OCI-LY7 (cell line): ENCODE measurements around the gene TRRAP. TPM values are rescaled to one million over a fixed set of nuclear protein-coding genes. Genes with fewer than 3 reads are reported as not detected.

Source experiments
- BruUV-seq: library from RNA; stranded (reverse); fragments of 400-500 nt; replicated peaks from 2 replicates; lab custom pipeline; 2021; lab: Mats Ljungman, UMichigan
- CTCF ChIA-PET: fragments of 300-600 bp; sonication (Branson Sonifier 250); formaldehyde crosslinking; loops from one replicate; lab custom pipeline; 2022; ENCODE audit warnings: antibody characterized with exemption; ENCODE audit not compliant: unreplicated experiment; lab: Charles Lee
- POLR2A ChIA-PET: fragments of 300-600 bp; sonication (Branson Sonifier 250); formaldehyde crosslinking; loops from one replicate; lab custom pipeline; 2022; ENCODE audit warnings: antibody characterized with exemption; lab: Charles Lee
- DNase-seq: peaks from one replicate; pipeline ENCODE4 v3.0.0-alpha.2; 2015; ENCODE audit warnings: low spot score
- H2AFZ ChIP-seq: fragments of 200-600 bp; sonication (generic), shearing (Covaris generic); 2 replicates; pipeline ENCODE4 v1.6.1; 2014; ENCODE audit warnings: mild to moderate bottlenecking, antibody characterized with exemption, low read length, moderate library complexity
- H3K27ac ChIP-seq: fragments of 200-600 bp; sonication (generic); 2 replicates; pipeline ENCODE4 v1.5.1; 2014; ENCODE audit warnings: mixed run types, low read depth, mild to moderate bottlenecking, moderate library complexity, low read length, inconsistent platforms; ENCODE audit not compliant: poor library complexity, severe bottlenecking
- H3K36me3 ChIP-seq: fragments of 200-600 bp; sonication (generic); 2 replicates; pipeline ENCODE4 v1.6.1; 2014; ENCODE audit warnings: mild to moderate bottlenecking, antibody characterized with exemption, low read length, moderate library complexity, mixed read lengths; ENCODE audit not compliant: insufficient read depth
- H3K4me1 ChIP-seq: fragments of 200-600 bp; sonication (generic); 2 replicates; pipeline ENCODE4 v1.5.1; 2014; ENCODE audit warnings: mild to moderate bottlenecking, low read length; ENCODE audit not compliant: insufficient read depth, poor library complexity, severe bottlenecking
- H3K4me2 ChIP-seq: fragments of 200-600 bp; sonication (generic); 2 replicates; pipeline ENCODE4 v1.6.1; 2014; ENCODE audit warnings: mild to moderate bottlenecking, low read length
- H3K4me3 ChIP-seq: fragments of 200-600 bp; sonication (generic); 2 replicates; pipeline ENCODE4 v1.5.1; 2014; ENCODE audit warnings: mild to moderate bottlenecking, low read depth, low read length; ENCODE audit not compliant: poor library complexity, severe bottlenecking
- H3K79me2 ChIP-seq: fragments of 200-600 bp; sonication (generic); 2 replicates; pipeline ENCODE4 v1.6.1; 2016; ENCODE audit warnings: low read depth, mild to moderate bottlenecking, low read length, moderate library complexity, mixed read lengths; ENCODE audit not compliant: insufficient read depth
- H3K9me2 ChIP-seq: fragments of 200-600 bp; sonication (generic); 2 replicates; pipeline ENCODE4 v1.6.1; 2016; ENCODE audit warnings: mild to moderate bottlenecking, low read length, mixed read lengths; ENCODE audit not compliant: insufficient read depth
- H3K9me3 ChIP-seq: fragments of 200-600 bp; sonication (generic); 2 replicates; pipeline ENCODE4 v1.6.1; 2014; ENCODE audit warnings: mild to moderate bottlenecking, mixed run types, low read length, mixed read lengths
- H4K20me1 ChIP-seq: fragments of 200-600 bp; sonication (generic); 2 replicates; pipeline ENCODE4 v1.6.1; 2014; ENCODE audit warnings: mild to moderate bottlenecking, antibody characterized with exemption, low read length, moderate library complexity, mixed read lengths; ENCODE audit not compliant: insufficient read depth
- EZH2phosphoT487 ChIP-seq: fragments of 200-600 bp; sonication (generic); IDR thresholded peaks from 2 replicates; pipeline ENCODE4 v1.6.1; 2018; ENCODE audit warnings: low read depth, borderline replicate concordance, mild to moderate bottlenecking, mixed run types, antibody characterized with exemption, low read length, moderate library complexity, mixed read lengths
- intact Hi-C: fragments of 100-400 bp; cut with micrococcal nuclease; formaldehyde crosslinking; loops from one replicate; pipeline ENCODE4 v1.10.0; 2022; ENCODE audit not compliant: unreplicated experiment
- total RNA-seq, 2 experiments: library from RNA; depleted of rRNA in 1 of 2; stranded (reverse); fragments of >200 nt in 1 of 2; shearing (Covaris generic) in 1 of 2; gene quantifications; 2 replicates each; pipeline ENCODE4 v1.2.3, GENCODE V29; 2014 to 2022
- TF ChIP-seq, protein P1 (sequence below): fragments of 200-600 bp; sonication (generic); conservative IDR thresholded peaks from 2 replicates; pipeline ENCODE4 v1.5.1; 2014; ENCODE audit warnings: mild to moderate bottlenecking, antibody characterized with exemption, low read length, moderate library complexity, mixed read lengths

TRRAP gene
- total RNA-seq, 2 experiments from 2014 or later, result 50.4 to 86.1 TPM

DNA sequence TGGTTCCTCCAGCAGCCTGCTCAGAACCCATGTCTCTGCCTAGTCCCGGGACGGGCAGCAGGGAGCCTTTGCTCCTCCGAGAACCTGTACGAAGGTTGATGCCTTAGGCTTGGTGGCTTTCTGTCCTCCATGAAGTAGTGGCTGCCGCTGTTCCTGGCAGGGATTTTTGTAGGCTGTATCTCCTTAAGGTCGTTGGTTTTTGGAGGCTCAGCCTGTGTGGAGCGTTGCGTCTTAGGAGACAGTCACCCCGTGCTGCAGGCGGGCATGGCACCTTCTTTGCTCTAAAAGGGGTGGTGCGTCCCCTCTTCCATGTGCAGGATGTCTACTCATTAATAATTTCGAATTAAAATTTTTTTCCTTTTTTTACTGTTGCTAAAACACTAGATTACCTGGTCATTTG is 92.5 kb downstream of the TRRAP start:
- Histone ChIP-seq H3K4me3 (no peak overlapping the region), H3K36me3 (peaks cover 97% of the 10 kb centered on the region), H3K9me3 (no peaks in the 10 kb centered on the region), H3K4me2 (no peak overlapping the region), H4K20me1 (no peaks in the 10 kb centered on the region), H3K27ac (no peak overlapping the region), H3K79me2 (no peaks in the 10 kb centered on the region), H2AFZ (no peak overlapping the region), H3K4me1 (no peaks in the 10 kb centered on the region), H3K9me2 (no peaks in the 10 kb centered on the region)
- BruUV-seq, result no TSS peak
- DNase-seq, result no peak
- TF ChIP-seq, protein P1, sequence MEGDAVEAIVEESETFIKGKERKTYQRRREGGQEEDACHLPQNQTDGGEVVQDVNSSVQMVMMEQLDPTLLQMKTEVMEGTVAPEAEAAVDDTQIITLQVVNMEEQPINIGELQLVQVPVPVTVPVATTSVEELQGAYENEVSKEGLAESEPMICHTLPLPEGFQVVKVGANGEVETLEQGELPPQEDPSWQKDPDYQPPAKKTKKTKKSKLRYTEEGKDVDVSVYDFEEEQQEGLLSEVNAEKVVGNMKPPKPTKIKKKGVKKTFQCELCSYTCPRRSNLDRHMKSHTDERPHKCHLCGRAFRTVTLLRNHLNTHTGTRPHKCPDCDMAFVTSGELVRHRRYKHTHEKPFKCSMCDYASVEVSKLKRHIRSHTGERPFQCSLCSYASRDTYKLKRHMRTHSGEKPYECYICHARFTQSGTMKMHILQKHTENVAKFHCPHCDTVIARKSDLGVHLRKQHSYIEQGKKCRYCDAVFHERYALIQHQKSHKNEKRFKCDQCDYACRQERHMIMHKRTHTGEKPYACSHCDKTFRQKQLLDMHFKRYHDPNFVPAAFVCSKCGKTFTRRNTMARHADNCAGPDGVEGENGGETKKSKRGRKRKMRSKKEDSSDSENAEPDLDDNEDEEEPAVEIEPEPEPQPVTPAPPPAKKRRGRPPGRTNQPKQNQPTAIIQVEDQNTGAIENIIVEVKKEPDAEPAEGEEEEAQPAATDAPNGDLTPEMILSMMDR, result no peak
- TF ChIP-seq EZH2phosphoT487, result no peak
- ChIA-PET POLR2A (interaction anchor here (1.0 kb wide), 1 partner anchor 31 kb away, joined by 3 read pairs; no protein-coding TSS in a partner anchor), CTCF (no interaction called here)
- intact Hi-C loops, result no loop called here

DNA sequence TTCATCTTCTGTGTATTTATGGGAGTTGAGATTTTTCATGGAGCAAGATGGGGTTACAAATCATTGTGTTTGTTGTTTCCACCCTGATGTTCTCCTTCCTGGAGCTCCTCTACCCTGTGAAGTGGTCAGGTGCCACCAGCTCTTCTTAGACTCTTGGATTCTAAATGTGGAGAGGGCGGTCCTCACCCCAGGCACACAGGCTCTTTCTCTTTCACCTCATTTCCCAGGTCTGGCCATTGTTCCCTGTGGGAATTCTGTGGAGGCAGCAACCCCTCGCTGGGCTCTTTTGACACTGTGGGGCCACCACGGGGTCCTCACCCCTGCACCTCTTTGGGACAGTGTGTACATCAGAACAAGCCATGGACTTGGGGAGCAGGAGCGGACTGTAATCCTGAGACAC is 95.9 kb downstream of the TRRAP start:
- no TSS peak for BruUV-seq
- no peak overlapping the region for H3K4me2 ChIP-seq
- peaks cover 98% of the 10 kb centered on the region for H3K36me3 ChIP-seq
- H2AFZ ChIP-seq, result no peak overlapping the region
- H3K9me2 ChIP-seq, result no peaks in the 10 kb centered on the region
- H4K20me1 ChIP-seq, result no peaks in the 10 kb centered on the region
- TF ChIP-seq EZH2phosphoT487, result no peak
- TF ChIP-seq, protein P1, result no peak
- no peaks in the 10 kb centered on the region for H3K4me1 ChIP-seq
- intact Hi-C loops, result no loop called here
- DNase-seq, result no peak
- H3K27ac ChIP-seq, result no peak overlapping the region
- no peaks in the 10 kb centered on the region for H3K9me3 ChIP-seq
- H3K4me3 ChIP-seq, result no peak overlapping the region
- CTCF ChIA-PET, result no interaction called here
- POLR2A ChIA-PET, result interaction anchor here (0.6 kb wide), 1 partner anchor 295 kb away, joined by 3 read pairs; no protein-coding TSS in a partner anchor
- H3K79me2 ChIP-seq, result no peaks in the 10 kb centered on the region

DNA sequence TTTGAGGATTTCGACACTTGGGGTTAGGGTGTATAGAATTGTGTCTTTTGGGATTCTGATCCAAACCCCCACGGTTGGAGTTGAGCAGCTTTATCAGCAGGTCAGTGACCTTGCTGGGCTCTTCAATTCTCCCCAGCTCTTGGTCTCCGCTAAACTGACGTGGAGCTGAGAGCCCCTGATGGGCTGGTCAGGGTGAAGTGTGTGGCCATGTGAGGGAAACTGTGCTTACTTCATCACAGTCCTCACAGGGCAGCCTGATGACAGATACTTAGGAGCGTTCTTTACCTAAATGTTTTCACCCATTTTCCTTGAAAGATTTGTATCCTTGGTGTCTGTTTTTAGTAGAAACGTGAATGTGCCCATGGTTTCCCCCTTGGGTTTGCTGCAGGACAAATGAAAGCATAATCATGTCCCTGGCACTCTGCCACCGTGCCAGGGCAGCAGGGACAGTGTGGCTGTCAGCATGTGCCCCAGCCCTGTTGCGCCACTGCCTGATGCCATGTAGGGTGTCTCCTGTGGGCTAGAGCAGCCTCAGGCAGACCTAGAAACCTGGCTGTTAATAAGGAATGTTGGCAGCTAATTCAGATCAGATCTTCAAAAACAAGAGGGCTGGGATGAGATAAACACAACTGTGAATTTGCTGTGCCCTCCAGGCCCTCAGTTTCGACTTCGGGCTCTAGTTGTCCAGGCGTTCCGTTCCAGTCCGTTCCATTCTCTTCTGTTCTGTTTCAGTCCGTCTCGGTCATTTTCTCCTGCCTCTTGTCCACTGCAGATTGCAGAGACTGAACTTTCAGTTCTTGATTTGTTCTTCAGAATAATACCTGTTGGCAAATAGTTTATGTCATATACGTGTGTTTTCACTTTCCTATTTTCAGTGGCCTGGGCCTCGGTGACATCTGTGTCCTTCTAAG is 96.8 kb downstream of the TRRAP start:
- TF ChIP-seq, protein P1, result no peak
- no peak for TF ChIP-seq EZH2phosphoT487
- Histone ChIP-seq H2AFZ (no peak overlapping the region), H3K27ac (no peak overlapping the region), H3K79me2 (no peaks in the 10 kb centered on the region), H3K36me3 (peaks cover 100% of the 10 kb centered on the region), H3K4me1 (no peaks in the 10 kb centered on the region), H3K4me3 (no peak overlapping the region), H3K9me2 (no peaks in the 10 kb centered on the region), H3K4me2 (no peak overlapping the region), H4K20me1 (no peaks in the 10 kb centered on the region), H3K9me3 (no peaks in the 10 kb centered on the region)
- BruUV-seq, result no TSS peak
- no peak for DNase-seq
- ChIA-PET CTCF (no interaction called here), POLR2A (no interaction called here)
- intact Hi-C loops, result no loop called here
